ENCODE results near the gene SMPDL3B. TPM values are rescaled to one million over a fixed set of nuclear protein-coding genes. Genes with fewer than 3 reads are reported as not detected.

The SMPDL3B gene
- total and polyA plus RNA-seq, 2 of the 4 experiments (the other 2 are of a cell fraction) = not detected

DNA sequence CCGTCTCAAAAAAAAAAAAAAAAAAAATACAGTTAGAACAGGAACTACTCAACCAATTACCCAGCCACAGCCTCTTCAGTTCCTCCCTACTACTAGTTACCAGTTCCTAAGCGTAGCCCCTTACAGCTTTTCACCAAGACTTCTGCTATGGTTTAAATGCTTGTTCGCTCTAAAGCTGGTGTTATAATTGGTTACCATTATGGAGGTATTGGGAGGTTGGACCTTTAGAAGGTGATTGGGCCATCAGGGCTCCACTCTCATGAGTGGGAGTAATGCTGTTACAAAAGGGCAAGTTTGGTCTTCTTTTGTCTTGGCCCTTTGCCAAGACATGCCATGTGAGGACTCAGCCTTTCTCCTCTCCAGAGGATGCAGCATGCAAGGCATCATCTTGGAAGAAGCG, 3.0 kb upstream of the SMPDL3B start:
- TF ChIP-seq, protein P1, sequence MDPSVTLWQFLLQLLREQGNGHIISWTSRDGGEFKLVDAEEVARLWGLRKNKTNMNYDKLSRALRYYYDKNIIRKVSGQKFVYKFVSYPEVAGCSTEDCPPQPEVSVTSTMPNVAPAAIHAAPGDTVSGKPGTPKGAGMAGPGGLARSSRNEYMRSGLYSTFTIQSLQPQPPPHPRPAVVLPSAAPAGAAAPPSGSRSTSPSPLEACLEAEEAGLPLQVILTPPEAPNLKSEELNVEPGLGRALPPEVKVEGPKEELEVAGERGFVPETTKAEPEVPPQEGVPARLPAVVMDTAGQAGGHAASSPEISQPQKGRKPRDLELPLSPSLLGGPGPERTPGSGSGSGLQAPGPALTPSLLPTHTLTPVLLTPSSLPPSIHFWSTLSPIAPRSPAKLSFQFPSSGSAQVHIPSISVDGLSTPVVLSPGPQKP (IDR thresholded peaks at IDR 0.05; ENCODE audit: borderline replicate concordance, low read depth, low read length) = no peak
- TF ChIP-seq CHD1 (IDR thresholded peaks at IDR 0.05; ENCODE audit: low read depth, low read length) (no peak), BHLHE40 (IDR thresholded peaks at IDR 0.05; ENCODE audit: low read depth, low read length) (no peak), POLR2A (IDR thresholded peaks at IDR 0.05; ENCODE audit: low read depth, low read length) (no peak), SMC3 (IDR thresholded peaks at IDR 0.05; ENCODE audit: low read depth, low read length) (no peak), MAFK (IDR thresholded peaks at IDR 0.05; ENCODE audit: low read depth, low read length) (no peak), RFX5 (IDR thresholded peaks at IDR 0.05; ENCODE audit: low read depth, low read length) (no peak), CEBPB (IDR thresholded peaks at IDR 0.05; ENCODE audit: low read depth, low read length) (no peak), NFE2L2 (IDR thresholded peaks at IDR 0.05; ENCODE audit: low read depth, low read length) (no peak)
- TF ChIP-seq, protein P2, sequence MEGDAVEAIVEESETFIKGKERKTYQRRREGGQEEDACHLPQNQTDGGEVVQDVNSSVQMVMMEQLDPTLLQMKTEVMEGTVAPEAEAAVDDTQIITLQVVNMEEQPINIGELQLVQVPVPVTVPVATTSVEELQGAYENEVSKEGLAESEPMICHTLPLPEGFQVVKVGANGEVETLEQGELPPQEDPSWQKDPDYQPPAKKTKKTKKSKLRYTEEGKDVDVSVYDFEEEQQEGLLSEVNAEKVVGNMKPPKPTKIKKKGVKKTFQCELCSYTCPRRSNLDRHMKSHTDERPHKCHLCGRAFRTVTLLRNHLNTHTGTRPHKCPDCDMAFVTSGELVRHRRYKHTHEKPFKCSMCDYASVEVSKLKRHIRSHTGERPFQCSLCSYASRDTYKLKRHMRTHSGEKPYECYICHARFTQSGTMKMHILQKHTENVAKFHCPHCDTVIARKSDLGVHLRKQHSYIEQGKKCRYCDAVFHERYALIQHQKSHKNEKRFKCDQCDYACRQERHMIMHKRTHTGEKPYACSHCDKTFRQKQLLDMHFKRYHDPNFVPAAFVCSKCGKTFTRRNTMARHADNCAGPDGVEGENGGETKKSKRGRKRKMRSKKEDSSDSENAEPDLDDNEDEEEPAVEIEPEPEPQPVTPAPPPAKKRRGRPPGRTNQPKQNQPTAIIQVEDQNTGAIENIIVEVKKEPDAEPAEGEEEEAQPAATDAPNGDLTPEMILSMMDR (conservative IDR thresholded peaks at IDR 0.05; ENCODE audit: low read depth, low read length) = no peak
- TF ChIP-seq, protein P3, sequence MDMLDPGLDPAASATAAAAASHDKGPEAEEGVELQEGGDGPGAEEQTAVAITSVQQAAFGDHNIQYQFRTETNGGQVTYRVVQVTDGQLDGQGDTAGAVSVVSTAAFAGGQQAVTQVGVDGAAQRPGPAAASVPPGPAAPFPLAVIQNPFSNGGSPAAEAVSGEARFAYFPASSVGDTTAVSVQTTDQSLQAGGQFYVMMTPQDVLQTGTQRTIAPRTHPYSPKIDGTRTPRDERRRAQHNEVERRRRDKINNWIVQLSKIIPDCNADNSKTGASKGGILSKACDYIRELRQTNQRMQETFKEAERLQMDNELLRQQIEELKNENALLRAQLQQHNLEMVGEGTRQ (IDR thresholded peaks at IDR 0.05; ENCODE audit: low read depth, low read length) = no peak
- no peak overlapping the region for H3K4me3 ChIP-seq (ENCODE audit: insufficient read depth, low read depth, low read length)
- H3K9me3 ChIP-seq (ENCODE audit: control insufficient read depth, insufficient read depth, low read length) = no peaks in the 10 kb centered on the region
- no peak overlapping the region for H2AK5ac ChIP-seq (ENCODE audit: low read depth, low read length)
- H2BK15ac ChIP-seq (ENCODE audit: low read depth, low read length) = no peak overlapping the region
- no peak overlapping the region for H3K18ac ChIP-seq (ENCODE audit: low read depth, low read length)
- no peak overlapping the region for H2BK5ac ChIP-seq (ENCODE audit: low read depth, low read length, poor library complexity, severe bottlenecking)
- no peaks in the 10 kb centered on the region for H3K79me1 ChIP-seq (ENCODE audit: low read depth in 1 of 2, low read length in 2 of 2)
- no TSS peak for BruUV-seq (replicated peaks)
- no peaks in the 10 kb centered on the region for H4K20me1 ChIP-seq (ENCODE audit: insufficient read depth, low read length)
- no peak overlapping the region for H4K5ac ChIP-seq (ENCODE audit: low read depth, low read length)
- H3K9ac ChIP-seq (ENCODE audit: low read depth, low read length) = no peak overlapping the region
- H3K27ac ChIP-seq (ENCODE audit: insufficient read depth, low read length) = no peak overlapping the region
- H2BK20ac ChIP-seq (ENCODE audit: low read depth, low read length) = no peak overlapping the region
- H2AFZ ChIP-seq (replicated peaks; ENCODE audit: low read length, poor library complexity) = no peak overlapping the region
- dilution Hi-C loops (cut with HindIII; ENCODE audit: low sequenced_read_pairs, unreplicated experiment) = no loop called here
- no peak overlapping the region for H3K14ac ChIP-seq (replicated peaks; ENCODE audit: low read depth, low read length)
- H3K56ac ChIP-seq (ENCODE audit: extremely low read depth, insufficient read depth, low read length) = no peak overlapping the region
- H4K91ac ChIP-seq (ENCODE audit: insufficient read depth, low read depth, low read length) = no peak overlapping the region
- no peaks in the 10 kb centered on the region for H3K9me1 ChIP-seq (ENCODE audit: insufficient read depth, low read length)
- ChIA-PET POLR2A (ENCODE audit: unreplicated experiment) (no interaction called here), CTCF (interaction anchor here (1.5 kb wide), 1 partner anchor 9 kb away, joined by 5 read pairs; no protein-coding TSS in a partner anchor)
- no CpG with 5 or more reads among the region's 4 CpGs for WGBS, 2 experiments (ENCODE audit: extremely low coverage in 2 of 2, insufficient read length in 1 of 2)
- no peak overlapping the region for H4K8ac ChIP-seq (ENCODE audit: low read depth in 2 of 2, low read length in 2 of 2)
- H3K4me2 ChIP-seq (ENCODE audit: low read depth, low read length) = no peak overlapping the region
- no peak for DNase-seq
- no peak overlapping the region for H2BK120ac ChIP-seq (ENCODE audit: low read depth, low read length)
- peaks cover 4% of the 10 kb centered on the region for H3K4me1 ChIP-seq (ENCODE audit: control insufficient read depth, insufficient read depth, low read length)
- peaks cover 16% of the 10 kb centered on the region for H3K27me3 ChIP-seq (ENCODE audit: control insufficient read depth, insufficient read depth, low read length)
- no peak overlapping the region for H3K4ac ChIP-seq (ENCODE audit: low read depth, low read length)
- no peak overlapping the region for H3K23ac ChIP-seq (ENCODE audit: low read depth, low read length)
- no peak overlapping the region for H2AK9ac ChIP-seq (replicated peaks; ENCODE audit: low read depth, low read length, poor library complexity)
- intact Hi-C loops (cut with micrococcal nuclease) = no loop called here
- ATAC-seq (ENCODE audit: low read depth) = no peak
- H3K36me3 ChIP-seq (ENCODE audit: control insufficient read depth, insufficient read depth, low read length) = no peaks in the 10 kb centered on the region
- in situ Hi-C loops (cut with MboI; ENCODE audit: low sequenced_read_pairs) = no loop called here

Data from IMR-90 (cell line).